Kidney (tissue), 14 donors: ENCODE results near the gene GRM3. TPM values are rescaled to one million over a fixed set of nuclear protein-coding genes. Genes with fewer than 3 reads are reported as not detected.

Source experiments
- DNase-seq, 5 donors: peaks; one replicate each; pipeline ENCODE4 v3.0.0-alpha.2; 2013 to 2020
- FAIRE-seq: peaks from 2 replicates; lab custom pipeline; 2012; peaks lifted over from hg19 to GRCh38; lab: Jason Lieb, UNC
- H3K27ac ChIP-seq, 2 donors: one replicate each; pipeline ENCODE4 v1.7.0; 2013; ENCODE audit warnings: low read depth in 2 of 2, low read length in 2 of 2, inconsistent platforms in 1 of 2
- H3K27me3 ChIP-seq: one replicate; pipeline ENCODE4 v1.7.1; 2013; ENCODE audit warnings: low read length, inconsistent platforms; ENCODE audit not compliant: control insufficient read depth, insufficient read depth
- H3K36me3 ChIP-seq, 3 donors: one replicate each; pipeline versions ENCODE4 v1.7.0 to v1.7.1; 2013; ENCODE audit warnings: low read length in 3 of 3, control low read depth in 1 of 3, inconsistent platforms in 1 of 3; ENCODE audit not compliant: insufficient read depth in 3 of 3, control insufficient read depth in 2 of 3
- H3K4me1 ChIP-seq, 3 donors: one replicate each; pipeline versions ENCODE4 v1.7.0 to v1.7.1; 2013; ENCODE audit warnings: low read length in 3 of 3, inconsistent platforms in 1 of 3, low read depth in 1 of 3; ENCODE audit not compliant: control insufficient read depth in 2 of 3, insufficient read depth in 2 of 3
- H3K4me3 ChIP-seq, 3 donors: one replicate each; pipeline versions ENCODE4 v1.7.0 to v1.8.1; 2013; ENCODE audit warnings: low read length in 3 of 3, control low read depth in 1 of 3, inconsistent platforms in 1 of 3
- H3K9ac ChIP-seq, 3 donors: one replicate each; pipeline versions ENCODE4 v1.7.0 to v1.7.1; 2013; ENCODE audit warnings: low read length in 3 of 3, control low read depth in 1 of 3, inconsistent platforms in 1 of 3
- H3K9me3 ChIP-seq, 3 donors: one replicate each; pipeline versions ENCODE4 v1.7.0 to v1.7.1; 2013; ENCODE audit warnings: low read length in 3 of 3, control low read depth in 1 of 3, inconsistent platforms in 1 of 3; ENCODE audit not compliant: control insufficient read depth in 2 of 3, insufficient read depth in 1 of 3
- intact Hi-C: fragments of 100-400 bp; cut with DNase I; formaldehyde crosslinking; loops from one replicate; pipeline ENCODE4 v1.11.1; 2022
- polyA plus RNA-seq: library from polyadenylated mRNA; stranded (reverse); fragments of 350-450 nt; fragmentation: Illumina TruSeq; extraction: RNeasy Lipid Tissue Mini Kit (QIAGEN cat#74804); gene quantifications from one replicate; pipeline ENCODE4 v1.2.3, GENCODE V29; 2014; ENCODE audit warnings: low read depth, low replicate concordance; ENCODE audit not compliant: insufficient read depth
- total RNA-seq: library from RNA; stranded (reverse); fragmentation: NEBNext Ultra II Directional; extraction: Animal tissue kit (Norgen Biotek cat#: 25700); gene quantifications from one replicate; pipeline ENCODE4 v1.2.1, GENCODE V29; 2021
- TF ChIP-seq, protein P1 (sequence below): IDR thresholded peaks from 3 replicates; pipeline ENCODE4 v1.5.1; 2012; ENCODE audit warnings: mild to moderate bottlenecking, moderate library complexity, borderline replicate concordance; ENCODE audit not compliant: insufficient read depth; ENCODE audit errors: extremely low read depth
- donor health status: control.
- donor health status: control.
- donor health status: control.
- donor health status: control.
- donor health status: control.
- donor health status: DM: yes; HTN: yes; CAD: no.
- donor health status: Normal renal cell carcinoma (clear cell type).

GRM3 gene
- total and polyA plus RNA-seq, 2 donors from 2014 or later = not detected

DNA sequence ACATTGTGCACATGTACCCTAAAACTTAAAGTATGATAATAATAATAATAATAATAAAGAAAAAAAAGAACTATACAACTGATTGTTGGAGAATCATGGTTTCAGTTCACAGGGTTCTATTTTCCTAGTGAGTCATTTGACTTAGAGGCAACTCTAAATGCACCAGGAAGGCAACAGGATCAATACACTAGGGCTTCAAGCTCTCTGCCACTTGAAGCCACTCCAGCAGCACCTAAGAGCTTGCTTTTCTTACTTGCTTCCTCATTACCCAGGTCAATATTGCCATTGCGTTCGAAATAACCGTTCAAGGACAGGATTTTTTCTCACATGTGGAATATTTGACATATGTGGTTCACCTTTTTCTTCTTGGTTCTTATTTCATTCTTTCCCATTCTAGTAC, 189.7 kb downstream of the GRM3 start:
- FAIRE-seq (no peak), DNase-seq (no peak)
- H3K9ac ChIP-seq = no peak overlapping the region
- H3K36me3 ChIP-seq = no peaks in the 10 kb centered on the region
- TF ChIP-seq, protein P1, sequence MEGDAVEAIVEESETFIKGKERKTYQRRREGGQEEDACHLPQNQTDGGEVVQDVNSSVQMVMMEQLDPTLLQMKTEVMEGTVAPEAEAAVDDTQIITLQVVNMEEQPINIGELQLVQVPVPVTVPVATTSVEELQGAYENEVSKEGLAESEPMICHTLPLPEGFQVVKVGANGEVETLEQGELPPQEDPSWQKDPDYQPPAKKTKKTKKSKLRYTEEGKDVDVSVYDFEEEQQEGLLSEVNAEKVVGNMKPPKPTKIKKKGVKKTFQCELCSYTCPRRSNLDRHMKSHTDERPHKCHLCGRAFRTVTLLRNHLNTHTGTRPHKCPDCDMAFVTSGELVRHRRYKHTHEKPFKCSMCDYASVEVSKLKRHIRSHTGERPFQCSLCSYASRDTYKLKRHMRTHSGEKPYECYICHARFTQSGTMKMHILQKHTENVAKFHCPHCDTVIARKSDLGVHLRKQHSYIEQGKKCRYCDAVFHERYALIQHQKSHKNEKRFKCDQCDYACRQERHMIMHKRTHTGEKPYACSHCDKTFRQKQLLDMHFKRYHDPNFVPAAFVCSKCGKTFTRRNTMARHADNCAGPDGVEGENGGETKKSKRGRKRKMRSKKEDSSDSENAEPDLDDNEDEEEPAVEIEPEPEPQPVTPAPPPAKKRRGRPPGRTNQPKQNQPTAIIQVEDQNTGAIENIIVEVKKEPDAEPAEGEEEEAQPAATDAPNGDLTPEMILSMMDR = no peak
- H3K4me3 ChIP-seq = no peak overlapping the region
- intact Hi-C loops = no loop called here
- no peaks in the 10 kb centered on the region for H3K4me1 ChIP-seq
- no peaks in the 10 kb centered on the region for H3K9me3 ChIP-seq
- no peaks in the 10 kb centered on the region for H3K27me3 ChIP-seq
- H3K27ac ChIP-seq = no peak overlapping the region

DNA sequence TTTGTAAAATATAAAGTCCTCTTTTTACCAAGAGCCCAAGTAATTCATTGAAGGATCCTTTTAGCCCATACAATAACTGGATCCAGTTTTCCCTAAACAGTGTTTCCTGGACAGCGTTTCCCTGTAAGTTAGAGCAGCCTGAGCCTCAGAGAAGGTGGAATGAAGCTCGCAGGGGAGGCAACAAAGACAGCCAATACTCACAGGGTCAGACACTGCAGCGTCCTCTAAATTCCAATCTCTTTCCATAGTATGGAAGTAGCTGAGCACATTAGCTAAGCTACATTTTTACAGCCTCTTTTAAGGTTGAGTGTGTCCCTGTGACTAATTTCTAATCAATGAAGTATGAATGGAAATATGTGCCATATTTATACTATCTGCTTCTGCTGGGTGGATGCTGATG, 193.5 kb downstream of the GRM3 start:
- Histone ChIP-seq H3K4me1 (no peaks in the 10 kb centered on the region), H3K36me3 (no peaks in the 10 kb centered on the region), H3K27me3 (no peaks in the 10 kb centered on the region), H3K9me3 (no peaks in the 10 kb centered on the region), H3K4me3 (no peak overlapping the region), H3K9ac (no peak overlapping the region), H3K27ac (no peak overlapping the region)
- TF ChIP-seq, protein P1 = no peak
- no peak for FAIRE-seq
- intact Hi-C loops = no loop called here
- no peak for DNase-seq

DNA sequence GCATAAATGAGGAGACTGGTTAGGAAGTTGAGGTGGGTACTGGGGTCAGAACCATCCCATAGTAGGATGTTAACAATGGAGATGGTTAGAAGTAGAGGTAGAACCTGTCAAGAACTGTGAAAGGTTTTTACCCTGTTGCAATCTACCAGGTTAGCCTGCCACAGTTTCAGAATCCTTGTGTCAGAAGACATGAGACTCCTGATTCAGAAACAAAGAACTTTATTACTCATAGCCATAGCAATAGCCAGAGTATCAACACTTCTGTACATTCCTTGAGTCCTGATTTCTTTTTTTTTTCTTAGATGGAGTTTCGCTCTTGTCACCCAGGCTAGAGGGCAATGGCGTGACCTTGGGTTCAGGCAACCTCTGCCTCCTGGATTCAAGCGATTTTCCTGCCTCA, 200.9 kb downstream of the GRM3 start:
- Histone ChIP-seq H3K4me3 (no peak overlapping the region), H3K36me3 (no peaks in the 10 kb centered on the region), H3K27me3 (no peaks in the 10 kb centered on the region), H3K27ac (no peak overlapping the region), H3K9me3 (no peaks in the 10 kb centered on the region), H3K4me1 (no peaks in the 10 kb centered on the region), H3K9ac (no peak overlapping the region)
- FAIRE-seq = no peak
- TF ChIP-seq, protein P1 = no peak
- no peak for DNase-seq
- intact Hi-C loops = no loop called here

DNA sequence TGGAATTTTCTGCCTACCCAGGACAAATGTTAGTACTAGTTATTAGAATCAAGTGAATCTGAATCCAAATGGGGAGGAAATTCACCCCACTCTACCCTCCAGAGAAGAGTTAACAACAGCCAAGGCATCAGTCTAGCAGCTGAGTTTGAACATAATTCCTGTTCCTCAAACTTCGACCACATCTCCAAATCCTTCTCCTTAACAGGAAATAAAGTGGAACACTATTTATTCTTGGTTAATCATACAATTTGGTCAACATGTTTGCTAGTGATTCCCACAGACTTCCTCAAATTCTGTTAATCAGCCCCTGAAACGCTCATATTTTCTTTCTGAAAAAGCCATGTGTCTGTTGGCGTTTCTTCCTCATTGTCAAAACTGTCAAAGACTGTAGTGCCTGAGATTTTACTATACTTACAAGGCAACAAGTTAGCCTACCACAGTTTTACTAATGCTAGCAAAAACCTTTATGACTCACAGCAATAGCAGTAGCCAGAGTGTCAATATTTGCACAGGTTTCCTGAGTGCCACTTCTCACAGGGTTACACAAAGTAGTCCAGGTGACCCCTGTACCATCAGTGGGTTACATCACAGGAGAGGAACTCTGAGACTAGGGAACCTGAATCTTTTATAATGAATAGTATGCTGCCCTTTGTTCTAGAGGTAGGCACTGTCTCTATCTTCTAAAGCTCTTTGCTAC, 202.9 kb downstream of the GRM3 start:
- intact Hi-C loops = no loop called here
- DNase-seq (no peak), FAIRE-seq (no peak)
- Histone ChIP-seq H3K9me3 (no peaks in the 10 kb centered on the region), H3K4me3 (no peak overlapping the region), H3K36me3 (no peaks in the 10 kb centered on the region), H3K27me3 (no peaks in the 10 kb centered on the region), H3K4me1 (no peaks in the 10 kb centered on the region), H3K27ac (no peak overlapping the region), H3K9ac (no peak overlapping the region)
- TF ChIP-seq, protein P1 = no peak
